Glomerular visceral epithelial cell (primary cell): ENCODE results near the gene PREX1.

Experiments used
- DNase-seq: peaks from one replicate; pipeline ENCODE4 v3.0.0-alpha.2; 2016; ENCODE audit errors: extremely low spot score

Gene PREX1

DNA sequence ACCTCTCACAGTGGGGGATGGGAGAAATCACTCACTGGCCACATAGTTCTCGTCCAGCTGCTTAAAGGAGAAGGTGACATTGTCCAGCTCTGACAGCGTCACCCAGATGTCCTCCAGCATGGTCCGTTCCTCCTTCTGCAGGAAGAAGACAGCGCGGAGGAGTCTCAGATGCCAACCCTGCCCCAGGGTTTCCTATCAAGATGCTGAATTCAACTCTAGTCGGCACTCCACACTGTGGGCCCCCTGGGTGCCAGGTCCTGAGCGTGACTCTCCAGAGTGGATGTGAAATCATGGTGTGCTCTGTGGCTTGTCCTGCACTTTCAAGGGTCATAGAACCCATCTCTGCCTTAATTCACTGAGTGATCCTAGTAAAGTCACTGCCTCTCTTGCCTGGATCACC, 193.2 kb downstream of the PREX1 start:
- DNase-seq = no peak

DNA sequence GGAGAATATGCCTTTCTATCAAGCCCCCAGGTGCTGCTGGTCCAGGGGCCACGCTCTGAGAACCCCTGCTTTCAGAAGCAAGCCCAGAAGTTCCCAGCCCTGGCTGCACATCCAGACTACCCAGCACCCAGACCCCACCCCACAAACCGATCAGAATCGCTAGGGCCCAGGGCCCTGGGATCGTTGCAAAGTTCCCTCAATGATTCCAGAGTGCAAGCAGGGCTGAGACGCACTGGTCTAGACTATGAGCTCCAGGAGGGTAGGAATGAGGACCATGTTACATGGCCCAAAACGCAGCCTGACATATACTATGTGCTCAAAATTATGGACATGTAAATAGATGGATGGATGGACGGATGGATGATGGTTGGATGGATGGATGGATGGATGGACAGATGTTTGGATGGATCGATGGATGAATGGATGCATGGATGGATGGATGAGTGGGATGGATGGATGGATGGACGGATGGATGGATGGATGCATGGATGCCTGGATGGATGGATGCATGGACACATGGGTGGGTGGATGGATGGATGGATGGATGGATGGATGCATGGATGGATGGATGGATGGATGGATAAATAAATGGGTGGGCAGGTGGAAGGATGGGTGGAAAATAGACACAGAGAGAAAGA, 194.1 kb downstream of the PREX1 start:
- no peak for DNase-seq

GRCh38 chr20:48632825-48633619, 194.8 kb downstream of the PREX1 start:
- no peak for DNase-seq

- DNase-seq = no peak
These were observed 195.6 kb downstream of the PREX1 start for GRCh38 chr20:48632017-48632824.

GRCh38 chr20:48631114-48632016, 196.4 kb downstream of the PREX1 start:
- DNase-seq = no peak

- DNase-seq = no peak
These were observed 197.3 kb downstream of the PREX1 start for GRCh38 chr20:48630342-48631075.

DNA sequence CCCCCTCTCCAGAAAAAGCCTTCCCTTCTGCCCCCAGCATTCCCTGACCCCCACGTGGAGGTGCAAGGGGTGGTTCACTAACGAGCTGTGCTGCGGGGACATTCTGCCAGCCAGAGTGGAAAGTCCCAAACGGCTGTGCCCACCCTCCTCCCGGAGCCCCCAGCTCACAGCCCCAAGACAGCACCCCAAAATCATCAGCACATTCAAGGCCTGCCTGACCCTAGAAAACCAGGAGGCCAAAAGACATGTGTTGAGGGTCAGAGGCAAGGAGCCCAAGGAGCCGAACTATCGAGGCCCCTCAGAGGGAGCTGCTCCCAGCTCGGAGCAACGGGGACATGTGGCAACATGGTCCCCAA, 197.9 kb downstream of the PREX1 start:
- DNase-seq = no peak

DNA sequence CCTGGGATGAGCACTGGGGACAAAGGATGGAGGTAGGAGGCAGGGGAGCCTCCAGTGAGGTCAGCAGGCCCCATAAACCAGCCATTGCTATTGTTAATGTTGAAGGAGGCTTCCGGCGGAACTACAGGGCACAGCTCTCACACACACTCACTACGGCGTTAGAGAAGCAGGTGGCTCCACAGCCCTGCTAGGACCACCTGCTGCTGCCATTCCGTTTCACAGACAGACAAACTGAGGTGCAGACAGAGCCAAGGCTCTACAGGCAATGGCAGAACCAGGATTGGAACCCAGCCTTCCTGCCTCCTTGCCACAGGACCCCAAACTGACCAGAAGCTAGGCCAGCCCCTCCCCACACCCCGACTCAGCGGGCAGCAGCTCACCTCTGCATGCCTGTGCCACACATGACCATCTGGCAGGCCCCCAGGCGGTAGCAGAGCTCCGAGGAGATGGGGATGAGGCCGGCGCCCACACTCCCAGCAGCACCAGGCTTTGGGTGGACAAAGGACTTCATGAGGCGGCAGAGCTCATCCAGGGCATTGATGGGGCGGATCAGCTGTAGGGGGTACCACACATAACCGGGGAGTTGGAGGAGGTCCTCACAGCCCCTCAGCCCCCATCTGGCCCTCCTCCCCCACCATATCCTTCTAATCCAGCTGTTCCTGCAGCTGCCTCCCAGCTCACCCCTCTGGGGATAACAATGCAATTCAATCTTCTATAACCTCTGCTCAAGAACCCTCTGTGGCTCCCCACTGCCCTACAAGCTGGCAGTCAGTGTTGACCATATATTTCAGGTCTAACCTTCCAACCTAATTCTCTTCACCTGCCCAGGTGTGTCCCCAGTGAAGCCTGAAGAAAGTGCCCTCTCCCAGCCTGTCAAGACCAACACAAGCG, 198.5 kb downstream of the PREX1 start:
- DNase-seq = no peak

- no peak for DNase-seq
These were observed 200.1 kb downstream of the PREX1 start for GRCh38 chr20:48627737-48628128.

DNA sequence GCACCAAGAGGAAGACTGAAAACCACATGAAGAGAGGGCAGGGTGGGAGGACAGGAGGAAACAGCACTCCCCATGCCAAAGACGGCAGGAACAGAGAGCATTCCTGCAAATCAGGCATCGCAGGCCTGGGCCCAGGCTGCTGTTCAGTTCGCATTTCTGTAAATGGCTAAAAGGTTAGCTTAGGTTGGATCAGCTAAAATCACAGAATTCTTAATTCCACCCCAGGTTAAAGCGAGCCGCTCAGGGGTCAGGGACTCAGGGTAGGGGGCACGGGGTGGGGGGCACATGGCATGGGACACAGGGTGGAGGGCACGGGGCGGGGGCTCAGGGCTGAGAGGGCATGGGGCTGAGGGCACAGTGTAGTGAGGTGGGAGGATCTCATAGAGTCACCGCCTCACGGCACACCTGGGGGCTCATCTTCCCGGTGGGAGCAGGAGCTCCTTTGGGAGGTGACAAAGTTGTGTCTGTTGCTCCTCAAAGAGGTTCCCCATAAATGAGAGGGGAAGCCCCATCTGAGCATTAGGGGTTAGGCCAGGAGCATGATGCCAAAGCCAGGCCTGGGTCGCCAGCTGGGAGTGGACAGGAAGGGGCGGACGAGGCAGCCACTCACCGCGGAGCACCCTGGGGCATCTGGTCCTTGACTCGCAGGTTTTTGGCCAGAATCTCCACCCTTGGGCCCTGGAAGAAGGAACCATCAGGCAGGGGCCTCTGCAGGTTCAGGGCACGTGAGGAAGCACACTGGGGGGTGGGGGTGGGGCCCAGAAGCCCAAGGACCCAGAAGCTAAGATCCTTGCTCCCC, 200.7 kb downstream of the PREX1 start:
- DNase-seq = no peak

DNA sequence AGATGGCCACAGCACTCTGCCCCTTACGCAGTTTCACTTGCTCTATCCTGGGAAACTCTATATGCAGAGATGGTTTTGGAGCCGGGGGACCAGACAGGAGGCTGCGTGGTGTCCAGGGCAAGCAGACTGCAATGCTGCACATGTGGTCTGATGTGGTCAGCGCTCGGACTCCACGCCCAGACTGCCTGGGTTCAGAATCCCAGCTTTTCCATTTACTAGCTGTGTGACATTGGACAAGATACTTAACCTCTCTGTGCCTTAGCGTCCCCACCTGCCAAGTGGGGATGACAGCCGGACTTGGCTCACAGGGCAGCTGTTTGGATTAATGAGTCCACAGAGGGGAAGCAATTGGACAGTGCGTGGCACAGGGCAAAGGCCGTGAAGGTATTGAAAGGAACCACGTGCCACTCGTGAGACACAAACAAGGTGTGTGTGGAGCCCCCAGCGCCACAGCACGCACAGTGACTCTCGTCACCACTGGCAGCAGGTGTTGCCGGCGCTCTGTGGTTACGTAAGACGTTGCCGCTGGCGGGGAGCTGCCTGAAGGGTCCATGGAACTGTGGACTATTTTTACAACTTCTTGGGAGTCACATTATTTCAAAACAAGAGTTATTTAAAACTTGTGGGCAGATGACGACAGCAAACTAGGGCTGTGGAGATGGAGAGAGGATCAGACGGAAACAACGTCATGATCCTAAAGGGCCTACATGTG, 201.4 kb downstream of the PREX1 start:
- no peak for DNase-seq

- DNase-seq = no peak
These were observed 202.5 kb downstream of the PREX1 start for GRCh38 chr20:48625136-48625900.

GRCh38 chr20:48624315-48625020, 203.3 kb downstream of the PREX1 start:
- DNase-seq = no peak

GRCh38 chr20:48623906-48624265, 203.9 kb downstream of the PREX1 start:
- no peak for DNase-seq

- no peak for DNase-seq
These were observed 204.5 kb downstream of the PREX1 start for GRCh38 chr20:48623176-48623905.

GRCh38 chr20:48622421-48622820, 205.4 kb downstream of the PREX1 start:
- no peak for DNase-seq
